OCI-LY3 (cell line): Measurements from ENCODE around the gene JSRP1.
A peak's percentile ranks its signal among the peaks of the same experiment; 100 is the strongest.

Experiments
- H2AFZ ChIP-seq: fragments of 200-600, 300-600 bp; shearing (Covaris generic); 2 replicates; pipeline ENCODE4 v1.6.0; 2014; ENCODE audit warnings: antibody characterized with exemption, low read depth, low read length
- H3K27ac ChIP-seq: fragments of 200-600, 300-600 bp; sonication (generic); 2 replicates; pipeline ENCODE4 v1.5.1; 2014; ENCODE audit warnings: mild to moderate bottlenecking, low read length, moderate library complexity, mixed read lengths
- H3K27me3 ChIP-seq: fragments of 200-600, 300-600 bp; sonication (generic); 2 replicates; pipeline ENCODE4 v1.6.1; 2014; ENCODE audit warnings: low read depth, low read length, mixed read lengths
- H3K36me3 ChIP-seq: fragments of 200-600, 300-600 bp; sonication (generic); replicated peaks from 2 replicates; pipeline ENCODE3; 2014; ENCODE audit warnings: low read depth, low read length, mixed read lengths
- H3K4me1 ChIP-seq: fragments of 300-600, 200-600 bp; sonication (generic); 2 replicates; pipeline ENCODE4 v1.6.1; 2014; ENCODE audit warnings: low read length, mixed read lengths
- H3K4me2 ChIP-seq: fragments of 200-600, 300-600 bp; sonication (generic); 2 replicates; pipeline ENCODE4 v1.6.1; 2014; ENCODE audit warnings: low read length, mixed read lengths
- H3K4me3 ChIP-seq: fragments of 300-600, 200-600 bp; sonication (generic); 2 replicates; pipeline ENCODE4 v1.5.1; 2014; ENCODE audit warnings: antibody characterized with exemption, mild to moderate bottlenecking, low read length, moderate library complexity
- H3K79me2 ChIP-seq: fragments of 300-600, 200-600 bp; shearing (Covaris generic); 2 replicates; pipeline ENCODE4 v1.6.1; 2014; ENCODE audit warnings: mild to moderate bottlenecking, low read length, mixed read lengths
- H3K9ac ChIP-seq: fragments of 300-600, 200-600 bp; shearing (Covaris generic); 2 replicates; pipeline ENCODE4 v1.6.0; 2014; ENCODE audit warnings: mild to moderate bottlenecking, low read length, moderate library complexity
- H3K9me3 ChIP-seq: fragments of 200-600, 300-600 bp; shearing (Covaris generic); 2 replicates; pipeline ENCODE4 v1.6.1; 2014; ENCODE audit warnings: low read length, mixed read lengths; ENCODE audit not compliant: insufficient read depth
- H4K20me1 ChIP-seq: fragments of 200-600, 300-600 bp; sonication (generic); 2 replicates; pipeline ENCODE4 v1.6.1; 2016; ENCODE audit warnings: low read length, mixed read lengths; ENCODE audit not compliant: insufficient read depth
- EZH2phosphoT487 ChIP-seq: fragments of 200-600 bp; shearing (Covaris generic); IDR thresholded peaks from 2 replicates; pipeline ENCODE4 v1.6.1; 2018; ENCODE audit warnings: antibody characterized with exemption, mixed run types, low read depth
- TF ChIP-seq, protein P1 (sequence below): fragments of 200-600, 300-600 bp; sonication (generic); IDR thresholded peaks from 2 replicates; pipeline ENCODE4 v1.5.1; 2014; ENCODE audit warnings: antibody characterized with exemption, low read length, low read depth

The JSRP1 gene

GRCh38 chr19:2288818-2289713, 32.8 kb upstream of the JSRP1 start:
- peak overlapping the region; percentile 77 for H3K4me3 ChIP-seq
- H3K27me3 ChIP-seq, result peaks cover 26% of the 10 kb centered on the region
- H3K36me3 ChIP-seq, result no peaks in the 10 kb centered on the region
- peak overlapping the region; percentile 68 for H3K9ac ChIP-seq
- TF ChIP-seq, protein P1, sequence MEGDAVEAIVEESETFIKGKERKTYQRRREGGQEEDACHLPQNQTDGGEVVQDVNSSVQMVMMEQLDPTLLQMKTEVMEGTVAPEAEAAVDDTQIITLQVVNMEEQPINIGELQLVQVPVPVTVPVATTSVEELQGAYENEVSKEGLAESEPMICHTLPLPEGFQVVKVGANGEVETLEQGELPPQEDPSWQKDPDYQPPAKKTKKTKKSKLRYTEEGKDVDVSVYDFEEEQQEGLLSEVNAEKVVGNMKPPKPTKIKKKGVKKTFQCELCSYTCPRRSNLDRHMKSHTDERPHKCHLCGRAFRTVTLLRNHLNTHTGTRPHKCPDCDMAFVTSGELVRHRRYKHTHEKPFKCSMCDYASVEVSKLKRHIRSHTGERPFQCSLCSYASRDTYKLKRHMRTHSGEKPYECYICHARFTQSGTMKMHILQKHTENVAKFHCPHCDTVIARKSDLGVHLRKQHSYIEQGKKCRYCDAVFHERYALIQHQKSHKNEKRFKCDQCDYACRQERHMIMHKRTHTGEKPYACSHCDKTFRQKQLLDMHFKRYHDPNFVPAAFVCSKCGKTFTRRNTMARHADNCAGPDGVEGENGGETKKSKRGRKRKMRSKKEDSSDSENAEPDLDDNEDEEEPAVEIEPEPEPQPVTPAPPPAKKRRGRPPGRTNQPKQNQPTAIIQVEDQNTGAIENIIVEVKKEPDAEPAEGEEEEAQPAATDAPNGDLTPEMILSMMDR, result no peak
- TF ChIP-seq EZH2phosphoT487, result no peak
- H3K4me1 ChIP-seq, result peaks cover 22% of the 10 kb centered on the region
- H4K20me1 ChIP-seq, result no peaks in the 10 kb centered on the region
- H3K79me2 ChIP-seq, result no peaks in the 10 kb centered on the region
- H2AFZ ChIP-seq, result peak overlapping the region; percentile 31
- H3K9me3 ChIP-seq, result no peaks in the 10 kb centered on the region
- H3K4me2 ChIP-seq, result peak overlapping the region; percentile 97
- H3K27ac ChIP-seq, result peak overlapping the region; percentile 50

GRCh38 chr19:2288338-2288817, 32.2 kb upstream of the JSRP1 start:
- Histone ChIP-seq H3K27ac (no peak overlapping the region), H3K4me3 (no peak overlapping the region), H3K9me3 (no peaks in the 10 kb centered on the region), H2AFZ (no peak overlapping the region), H3K4me2 (no peak overlapping the region), H3K27me3 (peaks cover 26% of the 10 kb centered on the region), H3K36me3 (no peaks in the 10 kb centered on the region), H3K4me1 (peaks cover 22% of the 10 kb centered on the region), H4K20me1 (no peaks in the 10 kb centered on the region), H3K79me2 (no peaks in the 10 kb centered on the region), H3K9ac (no peak overlapping the region)
- TF ChIP-seq, protein P1, result no peak
- no peak for TF ChIP-seq EZH2phosphoT487

DNA sequence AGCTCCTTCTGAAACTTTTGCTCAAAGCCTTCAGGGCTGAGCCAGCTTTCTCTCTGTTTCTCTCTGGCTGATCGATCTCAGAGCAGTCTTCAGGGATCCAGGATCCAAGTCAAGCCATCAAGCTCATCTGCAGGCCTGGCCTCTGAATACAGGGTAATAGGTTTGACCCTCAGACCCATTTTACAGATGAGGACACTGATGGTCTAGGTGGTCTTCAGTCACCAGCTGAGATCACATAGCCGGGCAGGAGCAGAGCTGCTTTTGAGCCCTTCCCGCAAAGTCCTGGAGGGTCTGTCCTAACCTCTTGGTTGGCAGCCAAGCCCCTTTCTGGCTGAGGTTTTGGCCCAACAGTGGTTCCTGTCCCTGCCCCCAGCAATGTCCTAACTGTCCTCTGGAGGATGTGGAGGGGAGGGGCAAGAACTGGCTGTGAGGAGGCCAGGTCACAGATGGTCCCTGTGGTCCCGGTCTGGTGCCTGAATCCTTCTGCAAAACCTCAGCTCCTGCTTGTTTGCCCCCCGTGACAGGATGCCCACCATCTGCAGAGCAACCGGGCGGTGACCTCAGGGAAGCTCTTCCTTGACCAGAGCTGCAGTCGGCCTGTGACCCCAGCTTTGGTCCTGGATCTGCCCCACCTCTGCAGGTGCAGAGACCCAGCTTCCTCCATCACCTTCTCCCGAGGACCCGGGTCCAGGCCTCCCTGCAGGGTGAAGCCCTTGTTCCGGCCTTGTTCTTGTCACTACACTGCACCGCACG, 31.5 kb upstream of the JSRP1 start:
- H3K79me2 ChIP-seq, result no peaks in the 10 kb centered on the region
- H3K9ac ChIP-seq, result no peak overlapping the region
- no peaks in the 10 kb centered on the region for H3K9me3 ChIP-seq
- H4K20me1 ChIP-seq, result no peaks in the 10 kb centered on the region
- peaks cover 28% of the 10 kb centered on the region for H3K27me3 ChIP-seq
- H3K4me2 ChIP-seq, result no peak overlapping the region
- H3K36me3 ChIP-seq, result no peaks in the 10 kb centered on the region
- no peak overlapping the region for H3K27ac ChIP-seq
- H3K4me3 ChIP-seq, result no peak overlapping the region
- TF ChIP-seq, protein P1, result no peak
- TF ChIP-seq EZH2phosphoT487, result no peak
- no peak overlapping the region for H2AFZ ChIP-seq
- H3K4me1 ChIP-seq, result peaks cover 22% of the 10 kb centered on the region

- H3K4me3 ChIP-seq, result no peak overlapping the region
- H3K27me3 ChIP-seq, result peaks cover 40% of the 10 kb centered on the region
- H3K4me1 ChIP-seq, result peaks cover 30% of the 10 kb centered on the region
- H3K27ac ChIP-seq, result no peak overlapping the region
- H3K4me2 ChIP-seq, result no peak overlapping the region
- no peak overlapping the region for H2AFZ ChIP-seq
- no peak overlapping the region for H3K9ac ChIP-seq
- no peaks in the 10 kb centered on the region for H3K79me2 ChIP-seq
- no peak for TF ChIP-seq EZH2phosphoT487
- TF ChIP-seq, protein P1, result no peak
- no peaks in the 10 kb centered on the region for H3K36me3 ChIP-seq
- H4K20me1 ChIP-seq, result no peaks in the 10 kb centered on the region
- no peaks in the 10 kb centered on the region for H3K9me3 ChIP-seq
Observed at GRCh38 chr19:2286402-2287140, 30.4 kb upstream of the JSRP1 start.
